ENCODE data around the gene EXOC7.
"Not testable (repeated sequence)": the region's sequence is repeated elsewhere in the genome, so short reads cannot be mapped to it uniquely, and the experiment has no call there.

EXOC7 gene

DNA sequence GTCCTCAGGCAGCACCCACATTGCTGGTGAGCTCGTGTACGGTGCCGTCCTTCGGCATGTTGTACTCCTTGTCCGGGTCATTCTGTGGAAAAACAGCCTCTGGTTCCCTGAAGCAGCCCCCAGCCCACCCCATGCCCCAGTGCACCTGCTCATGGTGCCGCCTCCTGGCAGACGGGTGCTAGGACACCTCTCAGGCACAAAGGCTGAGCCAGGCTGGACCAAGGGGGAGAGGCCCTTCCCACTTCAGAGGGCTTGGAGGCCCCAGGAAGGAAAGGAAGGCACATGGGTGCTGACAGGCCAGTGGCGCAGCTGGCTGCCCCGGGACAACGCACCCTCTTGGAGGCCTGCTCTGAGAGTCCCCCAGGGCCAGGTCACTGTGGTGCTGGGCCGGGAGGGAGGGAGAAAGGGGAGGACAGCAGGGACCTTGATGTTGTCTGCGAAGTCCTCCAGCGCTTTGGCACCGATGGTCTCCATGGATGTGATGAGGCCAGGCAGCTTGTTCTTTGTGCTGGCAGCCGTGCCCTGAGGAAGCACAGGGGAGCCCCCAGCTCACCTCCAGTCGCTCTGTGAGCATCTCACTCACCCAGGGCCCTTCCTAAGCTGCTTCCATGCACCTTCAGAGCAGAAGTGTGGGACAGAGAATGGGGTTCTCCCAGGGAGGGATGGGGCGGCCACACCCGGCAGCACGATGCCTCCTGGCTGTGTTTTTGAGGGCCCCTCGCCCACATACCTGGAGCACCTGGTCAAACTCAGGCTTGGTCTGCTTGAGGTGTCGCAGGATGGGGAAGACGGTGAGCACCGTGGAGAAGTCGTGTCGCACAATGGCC is 15.3 kb downstream of the EXOC7 start:
- DNase-seq (ENCODE audit: low read depth) = no peak

DNA sequence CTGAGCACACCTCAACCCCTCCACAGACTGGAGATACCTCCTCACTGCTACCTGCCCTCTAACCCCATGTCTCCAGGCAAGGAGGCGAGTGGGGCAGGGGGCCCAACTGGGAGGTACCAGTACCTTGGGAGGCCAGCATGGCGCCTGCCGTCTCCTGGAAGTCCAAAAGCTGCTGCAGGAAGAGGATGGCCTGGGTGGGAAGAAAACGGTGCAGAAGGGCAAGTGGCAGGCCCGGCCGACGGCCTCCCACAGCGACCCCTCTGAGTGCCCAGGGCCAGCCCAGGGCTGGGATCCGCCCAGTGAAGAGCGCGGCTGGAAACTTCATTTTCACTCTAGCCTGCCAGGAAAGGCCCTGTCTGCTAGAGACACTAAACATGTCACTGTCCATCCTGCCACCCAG is 16.1 kb downstream of the EXOC7 start:
- DNase-seq (ENCODE audit: low read depth) = no peak

DNA sequence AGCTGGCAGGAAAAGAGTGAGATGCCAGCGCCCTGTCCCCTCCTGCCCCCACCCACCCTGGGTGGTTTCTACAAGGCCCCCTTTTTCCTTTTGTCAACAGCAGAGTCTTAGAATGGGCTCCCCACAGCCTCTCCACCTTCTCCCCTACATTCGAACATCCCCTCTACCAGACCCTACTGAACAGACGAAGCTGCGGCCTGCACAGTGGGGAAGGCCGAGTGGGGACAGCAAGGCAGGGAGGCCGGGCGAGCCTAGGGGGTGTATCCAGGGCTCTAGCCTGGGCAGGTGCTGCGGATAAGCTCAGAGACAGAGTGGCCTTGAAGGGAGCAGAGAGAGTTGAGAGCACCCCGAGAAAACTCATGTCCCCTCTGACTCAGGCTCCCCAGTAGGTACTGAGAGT is 17.2 kb downstream of the EXOC7 start:
- no peak for DNase-seq (ENCODE audit: low read depth)

DNA sequence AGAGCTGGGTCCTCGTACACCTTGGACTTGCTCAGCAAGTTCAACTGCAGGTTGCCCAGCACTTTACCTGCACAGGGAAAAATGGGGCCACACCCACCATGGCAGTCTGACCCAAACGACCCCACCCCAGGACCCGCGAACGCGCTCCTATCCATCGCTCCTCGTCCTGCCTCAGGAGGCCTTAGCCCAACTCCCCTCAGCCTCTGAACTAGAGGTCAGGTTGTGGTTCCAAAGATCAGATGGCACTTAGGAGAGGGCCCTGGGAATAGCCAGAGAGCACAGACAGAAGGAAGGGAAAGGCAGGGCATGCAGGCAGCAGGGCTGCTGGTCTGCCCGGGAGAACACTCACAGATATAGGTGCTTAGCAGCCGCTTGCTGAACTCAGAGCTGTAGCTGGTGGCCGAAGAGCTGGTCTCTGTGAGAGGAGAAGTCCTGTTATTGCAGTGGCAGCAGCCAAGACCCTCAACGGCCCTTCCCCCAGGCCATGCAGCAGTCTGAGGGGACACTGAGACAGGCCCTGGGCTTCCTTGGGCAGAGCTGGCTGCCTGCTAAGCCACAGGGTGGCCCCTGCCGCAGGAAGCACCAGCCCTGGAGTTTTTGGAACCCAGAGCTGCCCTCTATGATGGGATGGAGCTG is 17.7 kb downstream of the EXOC7 start:
- DNase-seq (ENCODE audit: low read depth) = no peak

DNA sequence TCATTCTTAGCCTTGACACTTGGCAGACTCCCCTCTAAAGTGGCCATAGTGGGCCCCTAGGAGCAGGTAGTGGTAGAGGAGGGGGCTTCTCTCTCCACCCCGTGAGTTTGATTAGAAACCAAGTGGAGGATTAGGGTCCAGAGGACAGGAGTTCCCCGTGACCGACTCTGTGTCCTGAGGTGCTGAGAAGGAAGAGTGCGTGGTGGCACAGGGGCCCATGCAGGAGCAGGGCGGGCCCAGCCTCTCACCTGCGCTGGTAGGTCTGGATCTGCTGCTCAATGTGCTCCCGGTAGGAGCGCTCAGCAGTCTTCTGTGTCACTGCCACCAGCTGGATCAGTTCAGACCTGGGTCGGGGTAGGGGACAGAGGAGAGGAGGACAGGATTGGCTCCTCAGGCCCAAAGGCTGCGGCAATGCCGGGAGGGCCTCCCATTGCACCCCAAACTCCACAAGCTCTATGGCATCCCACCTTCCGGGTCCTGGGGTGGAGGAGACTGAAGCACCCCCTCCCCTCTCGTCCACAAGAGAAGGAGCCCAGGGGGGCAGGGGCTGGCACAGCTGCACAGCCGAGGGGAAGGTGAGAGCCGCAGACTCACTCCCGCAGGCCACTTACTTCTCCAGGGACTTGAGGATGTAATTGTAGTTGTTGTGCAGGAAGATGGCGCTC is 18.4 kb downstream of the EXOC7 start:
- DNase-seq (ENCODE audit: low read depth) = no peak

DNA sequence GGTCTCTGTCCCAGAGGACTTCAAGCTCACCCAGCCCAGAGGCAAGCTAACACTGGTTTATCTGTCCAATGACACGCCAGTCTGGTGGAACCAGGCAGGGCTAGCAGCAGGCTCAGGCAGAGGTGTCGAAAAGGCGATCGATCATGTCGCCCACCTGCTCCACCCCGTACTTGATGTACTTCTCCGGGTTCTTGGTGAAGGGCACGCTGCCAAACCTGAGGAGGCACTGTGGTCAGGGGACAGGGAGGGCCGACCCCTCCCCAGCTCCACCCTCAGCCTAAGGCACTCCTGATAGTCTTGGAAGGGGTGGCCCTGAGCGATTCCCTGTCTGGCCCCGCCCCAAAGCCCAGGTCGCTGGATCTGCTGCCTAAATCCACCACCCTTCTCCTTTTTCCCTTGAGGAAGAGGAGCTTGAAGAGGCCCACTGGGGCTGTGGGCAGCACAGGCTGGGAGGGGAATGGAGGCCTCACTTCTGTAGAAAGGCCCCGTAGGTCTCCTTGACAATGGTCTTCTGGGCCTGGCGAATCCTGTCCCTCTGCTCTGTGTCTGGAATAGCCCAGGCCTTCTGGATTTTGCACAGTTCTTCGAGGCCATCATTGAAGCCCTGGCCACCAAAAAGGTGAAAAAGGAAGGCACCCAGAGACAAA is 19.9 kb downstream of the EXOC7 start:
- DNase-seq (ENCODE audit: low read depth) = no peak

DNA sequence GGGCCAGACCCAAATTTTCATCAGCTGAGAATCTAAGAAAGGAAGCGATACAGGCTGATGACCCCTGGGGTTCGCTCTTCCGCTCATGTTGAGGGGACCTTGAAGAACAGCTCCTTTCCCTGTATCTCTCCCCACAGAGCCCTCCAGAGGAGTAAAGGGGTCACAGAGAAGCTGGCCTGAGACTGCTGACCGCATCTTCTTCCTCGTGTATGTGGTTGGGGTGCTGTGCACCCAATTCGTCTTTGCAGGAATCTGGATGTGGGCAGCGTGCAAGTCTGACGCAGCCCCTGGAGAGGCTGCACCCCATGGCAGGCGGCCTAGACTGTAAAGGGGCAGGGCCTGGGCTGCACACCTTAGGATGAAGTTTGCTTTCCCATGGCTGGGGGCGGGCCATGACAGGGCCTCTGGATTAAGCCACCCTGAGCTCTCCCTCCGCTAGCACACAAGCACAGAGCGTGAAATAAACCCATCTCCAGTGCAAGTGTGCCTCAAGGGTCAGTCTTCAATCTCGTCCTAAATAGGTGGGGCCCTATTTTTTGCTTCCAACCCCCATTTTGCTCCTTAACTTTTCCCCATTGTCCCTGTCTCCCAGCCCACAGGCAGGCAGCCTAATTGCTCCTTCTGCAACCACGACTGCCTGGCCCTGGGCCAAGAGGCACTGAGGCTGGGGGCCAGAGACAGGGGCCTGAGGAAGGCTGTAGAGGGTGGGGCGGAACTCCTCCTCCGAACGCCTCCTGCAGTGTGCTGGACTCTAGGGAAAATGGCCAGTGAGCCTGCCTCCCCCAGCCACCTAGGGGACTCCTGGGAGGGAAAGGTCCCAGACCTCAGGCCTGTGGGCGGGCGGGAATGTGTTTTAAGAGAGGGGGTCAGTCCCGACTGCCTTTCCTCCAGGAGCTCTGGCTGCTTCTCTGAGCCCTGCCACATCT is 21.0 kb downstream of the EXOC7 start:
- DNase-seq (ENCODE audit: low read depth) = no peak

DNA sequence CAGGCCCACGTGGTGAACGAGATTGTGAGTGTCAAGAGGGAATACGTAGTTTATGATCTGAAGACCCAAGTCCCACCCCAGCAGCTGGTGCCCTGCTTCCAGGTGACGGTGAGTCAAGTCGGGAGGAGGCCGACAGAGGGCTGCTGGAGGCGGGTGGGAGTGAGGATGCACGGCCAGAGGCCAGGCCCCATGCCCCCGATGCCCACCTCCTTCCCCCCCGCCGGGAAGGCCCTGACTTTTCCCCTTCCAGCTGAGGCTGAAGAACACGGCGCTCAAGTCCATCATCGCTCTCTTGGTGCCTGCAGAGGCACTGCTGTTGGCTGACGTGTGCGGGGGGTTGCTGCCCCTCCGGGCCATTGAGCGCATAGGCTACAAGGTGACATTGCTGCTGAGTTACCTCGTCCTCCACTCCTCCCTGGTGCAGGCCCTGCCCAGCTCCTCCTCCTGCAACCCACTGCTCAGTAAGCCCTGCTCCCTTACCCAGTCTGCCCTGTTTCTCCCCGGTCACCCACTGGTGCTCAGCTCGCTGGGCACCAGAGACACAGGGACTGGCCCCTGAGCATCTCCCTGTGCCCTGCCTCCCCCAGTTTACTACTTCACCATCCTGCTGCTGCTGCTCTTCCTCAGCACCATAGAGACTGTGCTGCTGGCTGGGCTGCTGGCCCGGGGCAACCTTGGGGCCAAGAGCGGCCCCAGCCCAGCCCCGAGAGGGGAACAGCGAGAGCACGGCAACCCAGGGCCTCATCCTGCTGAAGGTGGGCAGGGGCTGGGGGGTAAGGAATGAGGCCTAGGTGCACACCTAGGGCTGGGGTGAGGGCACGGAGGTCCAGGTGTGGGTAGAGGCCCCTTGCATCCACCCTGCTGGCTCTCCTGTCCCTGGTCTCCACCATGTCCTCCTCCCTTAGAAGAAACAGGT is 22.0 kb downstream of the EXOC7 start:
- no peak for DNase-seq (ENCODE audit: low read depth)

DNA sequence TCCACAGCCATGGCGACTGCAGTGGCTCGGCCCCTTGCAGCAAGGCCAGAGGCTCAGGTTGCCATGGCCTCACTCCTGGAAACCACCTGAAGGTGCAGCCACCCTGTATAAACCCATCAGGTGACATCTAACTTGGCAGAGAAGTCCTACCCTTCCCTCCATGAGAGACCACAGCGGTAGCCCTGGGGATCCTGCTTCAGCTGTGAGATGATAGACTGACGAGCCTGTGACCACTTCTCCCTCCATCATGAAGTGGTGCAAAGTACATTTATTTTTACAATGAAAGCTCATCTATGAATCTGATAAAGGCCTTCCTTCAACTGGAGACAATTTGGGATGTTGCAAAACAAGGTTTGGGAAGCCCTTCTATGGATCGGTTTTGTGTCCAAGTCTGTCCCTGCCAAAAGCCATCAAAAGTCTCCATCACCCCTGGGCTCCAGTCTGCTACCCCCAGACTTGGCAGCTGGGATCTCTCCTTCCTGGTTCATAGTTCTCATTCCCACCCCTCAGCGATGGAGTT is 22.8 kb downstream of the EXOC7 start:
- no peak for DNase-seq (ENCODE audit: low read depth)

DNA sequence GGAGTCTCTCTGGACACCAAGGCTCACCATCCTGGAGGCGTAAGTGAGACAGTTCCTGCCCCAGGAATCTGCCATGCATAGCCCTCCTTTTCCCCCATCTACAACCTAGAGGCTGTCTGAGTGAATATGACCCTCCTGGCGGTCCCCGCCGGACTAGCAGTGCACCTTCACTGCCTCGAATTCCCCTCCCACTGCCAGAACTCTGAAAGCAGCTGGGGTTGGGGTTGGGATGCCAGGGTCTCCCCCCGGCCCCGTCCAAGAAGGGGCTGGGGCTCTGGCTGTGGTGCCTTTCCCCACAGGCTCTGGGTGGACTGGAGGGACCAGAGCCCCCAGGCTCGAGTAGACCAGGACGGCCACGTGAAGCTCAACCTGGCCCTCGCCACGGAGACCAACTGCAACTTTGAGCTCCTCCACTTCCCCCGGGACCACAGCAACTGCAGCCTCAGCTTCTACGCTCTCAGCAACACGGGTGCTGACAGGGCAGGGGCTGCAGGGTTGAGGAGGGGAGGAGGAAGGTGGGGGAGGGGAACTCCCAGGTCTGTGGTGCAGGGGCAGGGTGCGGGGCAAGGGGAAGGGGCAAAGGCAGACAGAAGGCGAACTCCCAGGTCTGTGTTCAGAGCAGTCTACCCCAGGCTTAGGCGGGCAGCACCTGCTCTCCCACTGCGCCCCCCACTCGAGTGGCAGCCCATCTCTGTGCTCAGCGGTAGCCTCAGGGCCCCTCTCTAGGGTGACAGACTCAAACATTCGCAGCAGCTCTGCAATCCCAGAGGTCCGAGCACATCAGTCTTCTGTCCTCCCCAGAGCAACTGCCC is 23.4 kb downstream of the EXOC7 start:
- no peak for DNase-seq (ENCODE audit: low read depth)

DNA sequence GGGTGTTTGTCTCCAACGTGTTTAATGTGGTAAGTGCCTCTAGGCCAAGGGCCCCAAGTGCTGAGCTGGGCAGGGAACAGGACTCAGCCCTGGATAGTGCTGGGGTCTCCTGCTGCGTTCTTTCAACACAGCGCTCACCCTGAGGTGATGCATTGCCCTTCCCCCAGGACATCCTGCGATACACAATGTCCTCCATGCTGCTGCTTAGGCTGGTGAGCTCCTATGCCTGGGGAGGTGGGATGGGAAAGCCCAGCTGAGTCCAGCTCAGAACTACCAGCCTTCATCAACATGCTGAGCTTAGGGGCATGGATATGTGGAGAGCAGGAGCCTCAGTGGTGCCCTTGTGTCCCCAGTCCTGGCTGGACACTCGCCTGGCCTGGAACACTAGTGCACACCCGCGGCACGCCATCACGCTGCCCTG is 24.0 kb downstream of the EXOC7 start:
- no peak for DNase-seq (ENCODE audit: low read depth)

DNA sequence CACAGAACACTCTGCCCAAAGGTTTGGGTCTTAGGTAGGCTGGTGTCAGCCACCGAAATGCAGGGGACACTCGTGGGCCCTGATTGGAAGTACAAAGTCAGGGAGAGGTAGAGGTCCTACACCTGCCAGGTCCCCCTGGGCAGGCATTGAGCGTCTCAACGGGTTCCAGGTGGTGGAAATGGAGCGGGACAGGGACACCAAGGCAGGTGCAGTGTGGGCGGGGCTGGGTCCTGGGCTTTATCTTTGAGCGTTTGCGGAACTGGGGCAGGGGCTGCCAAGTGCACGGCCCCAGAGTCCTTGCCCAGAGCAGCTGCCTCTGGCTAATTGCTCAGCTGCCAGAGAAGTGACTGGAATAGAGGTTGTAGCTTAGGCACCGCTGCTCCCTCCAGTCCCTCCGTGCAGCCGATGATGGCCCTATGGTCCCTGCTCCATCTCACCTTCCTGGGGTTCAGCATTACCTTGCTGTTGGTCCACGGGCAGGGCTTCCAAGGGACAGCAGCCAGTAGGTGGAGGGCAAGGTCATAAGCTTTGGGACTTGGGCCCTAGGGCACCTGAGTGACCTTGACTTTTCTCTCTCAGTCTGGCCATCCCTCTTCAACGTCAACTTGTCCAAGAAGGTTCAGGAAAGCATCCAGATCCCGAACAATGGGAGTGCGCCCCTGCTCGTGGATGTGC is 24.6 kb downstream of the EXOC7 start, which contains the start of gene ZACN:
Gene ZACN, plus strand, starts transcription at position 323 of the 675 bp plus-strand sequence. Its CDS starts 83 bp downstream, at position 406.
- DNase-seq (ENCODE audit: low read depth) = no peak

DNA sequence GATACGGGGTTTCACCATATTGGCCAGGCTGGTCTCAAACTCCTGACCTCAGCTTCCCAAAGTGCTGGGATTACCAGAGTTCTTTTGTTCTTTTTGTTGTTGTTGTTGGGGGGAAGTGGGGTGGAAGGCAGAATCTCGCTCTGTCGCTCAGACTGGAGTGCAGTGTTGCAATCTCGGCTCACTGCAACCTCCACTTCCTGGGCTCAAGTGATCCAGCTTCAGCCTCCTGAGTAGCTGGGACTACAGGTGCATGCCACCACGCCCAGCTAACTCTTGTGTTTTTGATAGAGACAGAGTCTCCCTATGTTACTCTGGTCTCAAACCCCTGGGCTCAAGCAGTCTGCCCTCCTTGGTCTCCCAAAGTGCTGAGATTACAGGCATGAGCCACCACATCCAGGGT is 25.2 kb downstream of the EXOC7 start:
- not testable (repeated sequence) for DNase-seq (ENCODE audit: low read depth)

DNA sequence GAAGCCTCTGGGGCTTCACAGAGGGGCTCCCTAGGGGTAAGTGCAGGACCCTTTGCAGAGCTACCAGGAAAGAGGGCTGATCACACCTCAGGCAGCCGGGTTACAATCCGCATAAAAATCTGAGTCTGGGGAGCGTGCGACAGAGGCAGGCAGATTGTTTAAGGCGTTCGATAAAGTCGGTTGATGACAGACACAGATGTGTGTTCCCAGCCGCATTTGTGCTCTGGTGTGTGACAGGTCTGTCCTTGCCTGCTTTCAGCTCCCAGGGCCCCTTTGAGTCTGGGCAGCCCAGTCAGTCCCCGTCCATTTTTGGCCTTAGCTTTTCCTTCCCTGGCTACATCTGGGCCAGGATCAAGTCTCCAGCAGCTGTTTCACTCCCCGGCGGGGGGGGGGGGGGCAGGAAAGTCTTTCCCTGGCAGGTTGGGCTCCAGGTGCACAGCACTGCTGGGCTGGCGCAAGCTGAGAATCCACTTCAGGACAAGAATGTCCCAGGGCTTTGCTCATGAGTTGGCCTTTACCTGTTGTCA is 25.9 kb downstream of the EXOC7 start:
- DNase-seq (ENCODE audit: low read depth) = no peak

DNA sequence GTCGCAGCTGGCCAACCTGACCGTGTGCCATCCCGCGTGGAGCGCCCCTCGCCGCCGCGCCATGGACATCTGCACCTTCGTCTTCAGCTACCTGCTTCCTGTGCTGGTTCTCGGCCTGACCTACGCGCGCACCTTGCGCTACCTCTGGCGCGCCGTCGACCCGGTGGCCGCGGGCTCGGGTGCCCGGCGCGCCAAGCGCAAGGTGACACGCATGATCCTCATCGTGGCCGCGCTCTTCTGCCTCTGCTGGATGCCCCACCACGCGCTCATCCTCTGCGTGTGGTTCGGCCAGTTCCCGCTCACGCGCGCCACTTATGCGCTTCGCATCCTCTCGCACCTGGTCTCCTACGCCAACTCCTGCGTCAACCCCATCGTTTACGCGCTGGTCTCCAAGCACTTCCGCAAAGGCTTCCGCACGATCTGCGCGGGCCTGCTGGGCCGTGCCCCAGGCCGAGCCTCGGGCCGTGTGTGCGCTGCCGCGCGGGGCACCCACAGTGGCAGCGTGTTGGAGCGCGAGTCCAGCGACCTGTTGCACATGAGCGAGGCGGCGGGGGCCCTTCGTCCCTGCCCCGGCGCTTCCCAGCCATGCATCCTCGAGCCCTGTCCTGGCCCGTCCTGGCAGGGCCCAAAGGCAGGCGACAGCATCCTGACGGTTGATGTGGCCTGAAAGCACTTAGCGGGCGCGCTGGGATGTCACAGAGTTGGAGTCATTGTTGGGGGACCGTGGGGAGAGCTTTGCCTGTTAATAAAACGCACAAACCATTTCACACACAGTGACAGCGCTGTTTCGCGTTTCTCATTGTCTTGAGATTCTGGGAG is 26.6 kb downstream of the EXOC7 start:
- DNase-seq (ENCODE audit: low read depth) = no peak

DNA sequence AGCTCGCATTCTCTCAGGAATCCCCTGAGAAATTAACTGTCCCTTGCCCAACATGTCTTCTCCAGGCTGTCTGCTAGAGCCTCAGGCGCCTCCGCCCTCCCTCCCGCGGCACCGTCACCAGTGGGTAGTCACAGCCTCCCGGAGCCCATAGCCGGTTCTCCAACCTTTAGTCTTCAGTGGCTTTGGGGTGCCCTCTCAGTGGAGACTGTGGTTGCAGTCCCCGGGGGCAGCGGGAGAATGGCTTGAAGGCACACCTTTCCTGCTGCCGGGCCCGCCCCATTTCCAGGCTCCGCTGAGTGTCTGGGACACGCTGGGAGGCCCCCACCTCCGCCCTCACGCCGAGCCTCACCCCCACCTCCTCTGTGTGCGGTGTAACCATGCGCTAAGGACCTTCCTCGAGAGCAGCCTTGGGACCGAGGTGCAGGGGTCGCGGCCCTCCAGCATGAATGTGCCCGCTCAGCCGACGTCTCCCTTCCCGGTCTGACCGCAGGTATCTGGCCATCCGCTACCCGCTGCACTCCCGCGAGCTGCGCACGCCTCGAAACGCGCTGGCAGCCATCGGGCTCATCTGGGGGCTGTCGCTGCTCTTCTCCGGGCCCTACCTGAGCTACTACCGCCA is 27.3 kb downstream of the EXOC7 start:
- DNase-seq (ENCODE audit: low read depth) = no peak
